Activated T-cell treated with anti-CD3 and anti-CD28 coated beads for 4 hours (primary cell): Measurements from ENCODE around the gene KANK4.
"Not testable (repeated sequence)": the region's sequence is repeated elsewhere in the genome, so short reads cannot be mapped to it uniquely, and the experiment has no call there.

ENCODE experiments used
- DNase-seq: peaks from one replicate; pipeline ENCODE4 v3.0.0-alpha.2; 2020

The KANK4 gene

DNA sequence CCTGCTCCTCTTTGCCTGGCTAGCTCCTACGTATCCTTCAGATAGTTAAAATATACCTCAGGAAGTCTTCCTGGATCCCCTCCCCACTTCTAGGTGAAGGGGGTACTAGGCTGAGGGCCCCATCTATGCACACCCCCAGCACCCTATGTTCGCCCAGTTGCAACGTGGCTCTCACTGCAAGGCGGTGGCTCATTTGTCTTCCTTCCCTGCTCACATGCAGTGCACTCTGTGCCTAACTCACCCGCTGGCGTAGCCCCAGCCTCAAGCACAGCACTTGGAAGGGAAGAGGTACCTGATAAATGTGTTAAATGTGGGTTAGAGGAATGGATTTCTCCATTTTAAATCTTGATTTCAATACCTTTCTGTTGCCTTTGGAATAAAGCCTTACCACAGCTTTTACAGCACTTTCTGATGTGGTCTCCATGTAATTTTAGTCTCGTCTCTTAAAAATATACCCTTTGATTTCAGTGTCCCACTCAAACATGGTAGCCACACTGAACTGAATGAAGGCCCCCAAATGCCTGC lies 85.2 kb downstream of the KANK4 start:
- no peak for DNase-seq

DNA sequence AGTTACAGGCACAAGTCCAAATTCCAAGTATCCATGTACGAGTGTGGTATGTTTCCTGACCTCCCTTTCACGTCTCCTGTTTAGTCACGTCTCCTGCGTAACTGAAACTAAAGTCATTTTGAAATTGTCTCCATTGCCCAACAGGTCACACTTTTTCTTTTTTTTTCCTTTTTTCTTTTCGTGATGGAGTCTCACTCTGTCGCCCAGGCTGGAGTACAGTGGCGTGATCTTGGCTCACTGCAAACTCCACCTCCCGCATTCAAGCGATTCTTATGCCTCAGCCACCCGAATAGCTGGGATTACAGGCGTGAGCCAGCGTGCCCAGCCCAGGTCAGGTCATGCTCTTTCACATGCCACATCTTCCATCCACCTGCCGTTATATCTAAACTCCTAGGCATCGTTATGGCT lies 86.4 kb downstream of the KANK4 start:
- no peak for DNase-seq

DNA sequence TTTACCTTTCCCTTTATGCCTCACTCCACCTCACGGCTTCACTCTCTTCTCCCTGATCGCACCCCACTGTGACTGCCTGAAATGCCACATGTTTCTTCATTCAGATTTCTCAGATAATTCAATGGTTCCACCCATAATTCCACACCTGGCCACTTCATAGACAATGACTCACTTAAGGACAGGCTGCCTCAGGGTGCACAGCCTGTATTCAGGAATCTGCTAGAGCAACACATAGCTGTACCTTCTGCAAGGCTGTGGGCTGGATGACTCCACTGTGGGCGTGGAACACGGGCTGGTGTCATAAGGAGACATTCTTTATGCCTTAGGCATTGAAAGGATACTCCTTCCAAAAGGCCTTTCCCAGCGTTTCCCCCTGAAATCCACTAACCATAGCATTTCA lies 88.5 kb downstream of the KANK4 start:
- no peak for DNase-seq

DNA sequence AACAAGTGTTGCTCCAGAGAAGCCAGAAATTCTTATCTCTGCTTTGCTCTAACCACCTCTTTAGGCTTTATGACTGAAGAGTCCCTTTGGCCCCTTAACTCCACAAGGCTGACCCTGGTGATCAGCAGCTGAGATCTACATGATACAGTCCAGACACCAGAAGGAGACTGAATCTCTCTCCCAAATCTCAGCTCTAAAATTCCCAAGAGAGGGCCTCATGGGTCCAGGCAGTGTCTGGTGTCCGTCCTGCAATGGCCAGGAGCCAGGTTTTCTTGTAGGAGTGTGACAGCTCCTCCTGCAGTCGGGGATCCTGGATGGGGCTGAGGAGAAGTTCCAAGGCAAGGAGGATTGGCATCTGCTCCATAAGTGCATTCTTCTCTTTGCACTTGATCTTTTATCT lies 89.3 kb downstream of the KANK4 start:
- DNase-seq, result no peak

DNA sequence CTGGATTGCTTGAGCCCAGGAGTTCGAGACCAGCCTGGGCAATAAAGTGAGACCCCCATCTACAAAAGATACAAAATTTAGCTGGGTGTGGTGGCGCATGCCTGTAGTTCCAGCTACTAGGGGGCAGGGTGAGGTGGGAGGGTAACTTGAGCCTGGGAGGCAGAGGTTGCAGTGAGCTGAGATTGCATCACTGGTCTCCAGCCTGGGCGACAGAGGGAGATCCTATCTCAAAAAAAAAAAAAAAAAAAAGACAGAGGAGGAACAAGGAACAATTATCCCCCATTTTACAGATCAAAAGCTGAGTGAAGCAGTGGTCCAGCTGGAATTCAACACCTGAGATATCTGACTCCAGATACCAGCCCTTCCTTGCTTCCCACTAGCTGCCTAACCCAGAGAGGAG lies 89.8 kb downstream of the KANK4 start:
- no peak for DNase-seq

DNA sequence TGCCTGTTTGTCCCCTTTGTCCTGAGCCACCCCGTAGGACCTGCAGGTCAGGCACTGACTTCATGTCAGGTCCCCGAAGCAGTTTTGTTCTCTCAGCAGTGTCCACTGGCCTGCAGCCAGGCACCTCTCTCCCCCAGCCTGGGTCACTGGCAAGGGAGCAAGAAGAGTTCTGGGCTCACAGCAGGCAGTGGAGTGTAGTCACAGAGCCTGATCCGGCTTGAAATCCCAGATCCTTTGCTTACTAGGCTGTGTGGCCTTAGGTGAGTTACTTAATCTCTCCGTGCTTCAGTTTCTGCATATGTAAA lies 90.4 kb downstream of the KANK4 start:
- no peak for DNase-seq

DNA sequence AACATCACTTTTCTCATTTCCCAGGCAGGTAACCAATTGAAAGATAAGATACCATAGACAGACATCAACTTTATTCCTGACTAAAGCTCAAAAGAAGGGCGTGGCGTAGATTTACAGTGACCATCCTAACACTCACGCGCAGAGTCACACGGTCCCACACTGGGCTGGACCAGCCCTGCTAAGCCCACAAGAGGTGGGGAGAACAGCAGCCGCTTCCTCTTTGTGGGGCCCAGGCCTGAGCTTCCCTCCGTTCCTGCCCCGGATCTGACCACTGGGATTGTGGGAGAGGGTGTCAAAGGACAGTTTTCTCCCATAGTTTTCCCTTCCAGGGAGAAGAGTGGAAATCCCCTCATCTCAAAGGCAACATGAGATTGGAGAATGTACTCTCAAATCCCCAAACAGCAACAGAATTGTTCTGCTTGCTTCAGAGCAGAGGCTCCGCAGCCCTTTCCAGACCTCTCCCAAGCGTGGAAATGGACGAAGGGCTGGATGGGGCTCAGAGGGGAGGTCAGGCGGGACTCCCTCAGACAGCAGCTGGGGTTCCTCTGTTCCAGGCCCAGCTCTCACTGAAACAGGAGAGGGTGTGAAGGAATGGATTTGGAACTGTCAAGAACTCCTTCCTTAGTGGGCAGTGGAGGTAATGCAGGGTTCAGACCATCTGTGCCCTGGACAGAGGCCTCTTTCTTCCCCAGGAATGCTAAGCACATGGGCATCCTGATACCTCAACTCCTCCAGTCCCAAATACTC lies 90.9 kb downstream of the KANK4 start:
- DNase-seq, result no peak

DNA sequence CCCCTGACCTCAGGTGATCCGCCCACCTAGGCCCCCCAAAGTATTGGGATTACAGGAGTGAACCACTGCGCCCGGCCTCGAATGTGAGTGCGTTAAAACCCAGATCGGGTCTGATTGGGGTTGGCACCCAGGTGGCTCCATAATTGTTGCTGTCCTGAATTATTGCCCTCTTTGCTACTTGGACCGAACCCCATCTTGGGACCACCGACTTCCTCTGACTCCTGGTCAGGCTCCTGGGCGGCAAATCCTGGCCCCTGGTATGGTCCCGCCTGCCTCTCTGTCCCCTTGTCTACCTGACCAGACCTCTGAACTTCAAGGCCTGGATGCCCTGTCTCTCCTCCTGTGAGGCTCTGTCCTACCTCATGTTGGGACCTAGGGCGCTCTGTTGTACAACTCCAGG lies 91.7 kb downstream of the KANK4 start:
- DNase-seq, result no peak

DNA sequence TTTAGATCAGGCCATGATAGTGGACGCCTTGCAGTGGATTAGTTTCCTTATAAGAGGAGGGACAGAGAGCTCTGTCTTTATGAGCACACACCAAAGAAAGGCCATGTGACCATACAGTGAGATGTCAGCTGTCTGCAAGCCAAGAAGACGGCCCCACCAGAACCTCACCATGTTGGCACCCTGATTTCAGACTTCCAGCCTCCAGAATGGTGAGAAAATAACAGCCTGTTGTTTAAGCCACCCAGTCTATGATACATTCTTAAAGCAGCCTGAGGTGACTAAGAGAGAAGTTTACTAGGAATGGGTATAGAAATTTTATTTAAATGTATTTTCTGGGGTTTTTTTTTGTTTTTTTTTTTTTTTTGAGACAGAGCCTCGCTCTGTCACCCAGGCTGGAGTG lies 95.1 kb downstream of the KANK4 start:
- no peak for DNase-seq

DNA sequence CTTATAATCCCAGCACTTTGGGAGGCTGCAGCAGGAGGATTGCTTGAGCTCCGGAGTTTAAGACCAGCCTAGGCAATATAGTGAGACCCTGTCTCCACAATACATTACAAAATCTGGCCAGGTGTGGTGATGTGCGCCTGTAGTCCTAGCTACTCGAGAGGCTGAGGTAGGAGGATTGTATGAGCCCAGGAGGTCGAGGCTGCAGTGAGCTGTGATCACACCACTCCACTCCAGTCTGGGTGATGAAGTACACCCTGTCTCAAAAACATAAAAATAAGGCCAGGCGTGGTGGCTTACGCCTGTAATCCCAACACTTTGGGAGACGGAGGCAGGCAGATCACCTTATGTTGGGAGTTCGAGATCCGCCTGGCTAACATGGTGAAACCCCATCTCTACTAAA lies 96.9 kb downstream of the KANK4 start:
- DNase-seq, result no peak

DNA sequence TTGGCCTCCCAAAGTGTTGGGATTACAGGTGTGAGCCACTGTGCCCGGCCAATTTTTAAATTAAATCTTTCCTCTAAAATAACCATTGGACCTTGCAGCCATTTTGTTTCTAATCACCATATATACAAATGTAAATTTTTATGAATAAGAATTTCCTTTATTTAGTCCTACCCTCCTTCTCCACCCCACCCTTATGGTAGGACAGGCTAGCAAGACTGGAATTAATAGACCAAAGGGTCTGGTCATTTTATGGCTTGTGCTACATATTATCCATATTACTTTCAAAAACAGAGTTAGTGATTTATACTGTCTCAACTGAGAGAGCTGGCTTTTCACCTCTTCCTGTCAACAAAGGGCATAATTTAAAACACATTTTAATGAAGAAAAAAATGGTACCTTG lies 98.1 kb downstream of the KANK4 start:
- no peak for DNase-seq

DNA sequence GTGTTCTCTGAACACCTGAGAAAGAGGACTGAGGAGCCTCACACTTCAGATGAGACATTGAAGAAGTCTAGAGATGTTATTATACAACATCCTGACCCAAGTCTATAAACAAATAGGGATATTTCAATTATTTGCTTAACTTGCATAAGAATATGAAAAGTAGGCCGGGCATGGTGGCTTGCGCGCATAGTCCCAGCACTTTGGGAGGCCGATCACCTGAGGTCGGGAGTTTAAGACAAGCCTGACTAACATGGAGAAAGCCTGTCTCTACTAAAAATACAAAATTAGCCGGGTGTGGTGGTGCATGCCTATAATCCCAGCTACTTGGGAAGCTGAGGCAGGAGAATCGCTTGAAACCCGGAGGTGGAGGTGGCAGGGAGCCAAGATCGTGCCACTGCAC lies 98.8 kb downstream of the KANK4 start:
- not testable (repeated sequence) for DNase-seq

DNA sequence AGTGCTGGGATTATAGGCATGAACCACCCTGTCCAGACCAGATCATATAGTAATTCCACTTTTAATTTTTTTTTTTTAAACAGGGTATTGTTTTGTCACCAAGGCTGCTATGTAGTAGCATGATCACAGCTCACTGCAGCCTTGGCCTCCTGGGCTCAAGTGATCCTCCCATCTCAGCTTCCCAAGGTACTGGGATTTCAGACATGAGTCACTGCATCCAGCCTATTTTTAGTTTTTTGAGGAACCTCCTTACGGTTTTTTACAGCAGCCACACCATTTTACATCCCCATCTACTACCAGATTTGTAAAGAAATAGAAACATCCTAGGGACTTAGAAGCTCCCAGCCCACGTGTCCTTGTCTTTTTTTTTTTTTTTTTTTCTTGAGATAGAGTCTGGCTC lies 100.6 kb downstream of the KANK4 start:
- DNase-seq, result no peak

DNA sequence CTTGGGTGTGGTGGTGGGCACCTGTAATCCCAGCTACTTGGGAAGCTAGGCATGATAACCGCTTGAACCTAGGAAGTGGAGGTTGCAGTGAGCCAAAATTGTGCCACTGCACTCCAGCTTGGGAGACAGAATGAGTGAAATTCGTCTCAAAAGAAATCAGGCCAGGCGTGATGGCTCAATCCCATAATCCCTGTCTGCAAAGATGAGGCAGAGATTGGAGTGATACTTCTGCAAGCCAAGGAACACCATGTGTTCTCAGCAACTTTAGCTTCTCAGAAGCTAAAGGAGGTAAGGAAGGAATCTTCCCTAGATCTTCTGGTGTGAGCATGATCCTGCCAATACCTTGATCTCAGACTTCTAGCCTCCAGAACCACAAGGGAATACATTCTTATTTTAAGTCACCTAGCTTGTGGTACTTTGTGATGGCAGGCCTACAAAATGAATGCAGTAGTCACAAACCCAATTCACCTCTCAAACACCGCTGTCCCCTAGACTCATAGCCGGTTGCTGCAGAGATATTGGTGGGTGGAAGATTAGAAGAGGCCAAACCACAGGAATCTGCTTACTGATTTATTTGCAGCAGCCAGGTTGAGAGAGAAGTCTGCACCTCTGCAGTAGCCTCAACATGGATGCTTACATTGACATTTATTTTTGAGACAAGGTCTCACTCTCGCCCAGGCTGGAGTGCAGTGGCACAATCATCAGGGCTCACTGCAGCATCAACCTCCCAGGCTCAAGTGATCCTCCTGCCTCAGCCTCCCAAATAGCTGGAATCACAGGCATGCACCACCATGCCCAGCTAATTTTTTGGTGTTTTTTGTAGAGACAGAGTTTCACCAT lies 105.9 kb downstream of the KANK4 start:
- no peak for DNase-seq

DNA sequence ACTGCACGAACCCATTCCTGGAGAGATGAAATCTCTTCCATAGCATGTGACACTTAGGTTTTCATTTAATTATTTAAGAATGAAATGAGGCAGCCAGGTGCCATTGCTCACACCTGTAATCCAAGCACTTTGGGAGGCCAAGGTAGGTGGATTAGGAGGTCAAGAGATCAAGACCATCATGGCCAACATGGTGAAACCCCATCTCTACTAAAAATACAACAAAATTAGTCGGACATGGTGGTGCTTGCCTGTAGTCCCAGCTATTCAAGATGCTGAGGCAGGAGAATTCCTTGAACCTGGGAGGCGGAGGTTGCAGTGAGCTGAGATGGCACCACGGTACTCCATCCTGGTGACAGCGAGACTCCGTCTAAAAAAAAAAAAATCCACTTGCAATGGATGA lies 106.8 kb downstream of the KANK4 start:
- DNase-seq, result no peak

DNA sequence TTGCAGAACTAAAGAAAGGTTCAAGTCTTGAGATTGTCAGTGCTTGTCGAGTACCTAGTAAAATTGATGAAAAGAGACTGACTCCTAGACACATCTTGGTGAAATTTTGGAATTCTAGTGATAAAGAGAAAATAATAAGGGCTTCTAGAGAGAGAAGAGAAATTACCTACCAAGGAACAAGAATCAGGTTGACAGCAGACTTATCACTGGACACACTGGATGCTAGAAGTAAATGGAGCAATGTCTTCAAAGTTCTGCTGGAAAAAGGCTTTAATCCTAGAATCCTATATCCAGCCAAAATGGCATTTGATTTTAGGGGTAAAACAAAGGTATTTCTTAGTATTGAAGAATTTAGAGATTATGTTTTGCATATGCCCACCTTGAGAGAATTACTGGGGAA lies 108.3 kb downstream of the KANK4 start:
- DNase-seq, result no peak

DNA sequence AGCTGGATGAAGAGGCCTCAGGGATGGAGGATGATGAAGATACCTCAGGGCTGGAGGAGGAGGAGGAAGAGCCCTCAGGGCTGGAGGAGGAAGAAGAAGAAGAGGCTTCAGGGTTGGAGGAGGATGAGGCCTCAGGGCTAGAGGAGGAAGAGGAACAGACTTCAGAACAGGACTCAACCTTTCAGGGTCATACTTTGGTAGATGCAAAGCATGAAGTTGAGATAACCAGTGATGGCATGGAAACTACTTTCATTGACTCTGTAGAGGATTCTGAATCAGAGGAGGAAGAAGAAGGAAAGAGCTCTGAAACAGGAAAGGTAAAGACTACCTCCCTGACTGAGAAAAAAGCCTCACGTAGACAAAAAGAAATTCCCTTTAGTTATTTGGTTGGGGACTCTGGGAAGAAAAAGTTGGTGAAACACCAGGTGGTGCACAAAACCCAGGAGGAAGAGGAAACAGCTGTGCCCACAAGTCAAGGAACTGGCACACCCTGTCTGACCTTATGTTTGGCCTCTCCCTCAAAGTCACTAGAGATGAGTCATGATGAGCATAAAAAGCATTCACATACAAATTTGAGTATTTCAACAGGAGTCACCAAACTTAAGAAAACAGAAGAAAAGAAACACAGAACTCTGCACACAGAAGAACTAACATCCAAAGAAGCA lies 109.2 kb downstream of the KANK4 start:
- no peak for DNase-seq

DNA sequence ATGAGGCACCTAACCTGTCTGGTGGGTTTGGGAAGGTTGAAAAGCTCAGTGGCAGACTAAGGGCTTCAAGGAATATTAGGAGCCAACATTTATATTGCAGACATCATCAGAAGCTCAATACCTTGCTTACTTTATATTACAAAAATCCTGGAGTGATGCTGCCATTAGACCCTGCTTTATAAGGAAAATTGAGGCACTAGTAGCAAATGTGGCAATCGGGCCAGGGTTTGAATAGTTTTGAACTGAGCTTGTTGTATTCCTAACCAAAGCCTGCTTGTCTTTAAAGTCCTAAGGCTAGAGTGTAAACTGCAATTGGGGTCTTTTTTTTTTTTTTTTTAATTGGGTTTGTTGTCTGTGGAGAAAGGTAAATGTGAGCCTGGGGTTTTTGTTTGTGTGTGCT lies 110.3 kb downstream of the KANK4 start:
- DNase-seq, result no peak

DNA sequence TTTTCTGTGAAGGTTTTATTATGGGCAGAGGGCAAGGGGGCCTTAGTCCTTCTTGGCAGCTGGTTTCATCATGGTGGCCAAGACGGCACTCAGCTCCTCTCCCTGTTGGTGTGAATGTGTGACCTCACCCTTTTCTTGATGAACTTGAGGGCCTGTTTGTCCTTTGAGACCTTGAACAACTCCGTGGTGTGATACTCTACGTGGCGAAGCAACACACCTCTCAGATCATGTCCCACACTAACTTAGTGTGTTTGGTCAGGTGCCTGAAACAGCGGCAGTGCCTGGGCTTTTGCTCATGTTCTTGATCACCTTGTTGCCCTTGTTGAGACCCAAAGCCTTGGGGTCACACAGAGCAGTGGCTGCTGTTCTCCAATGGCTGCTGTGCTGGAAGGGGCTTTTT lies 111.1 kb downstream of the KANK4 start:
- no peak for DNase-seq

DNA sequence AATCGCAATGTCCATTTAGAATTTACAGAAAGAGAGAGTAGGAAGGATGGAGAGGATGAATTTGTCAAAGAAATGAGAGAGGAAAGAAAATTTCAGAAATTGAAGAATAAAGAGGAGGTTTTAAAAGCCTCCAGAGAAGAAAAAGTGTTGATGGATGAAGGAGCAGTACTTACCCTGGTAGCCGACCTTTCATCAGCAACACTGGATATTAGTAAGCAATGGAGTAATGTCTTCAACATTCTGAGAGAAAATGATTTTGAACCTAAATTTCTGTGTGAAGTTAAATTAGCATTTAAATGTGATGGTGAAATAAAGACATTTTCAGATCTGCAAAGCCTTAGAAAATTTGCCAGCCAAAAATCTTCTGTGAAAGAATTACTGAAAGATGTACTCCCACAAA lies 112.0 kb downstream of the KANK4 start:
- DNase-seq, result no peak

DNA sequence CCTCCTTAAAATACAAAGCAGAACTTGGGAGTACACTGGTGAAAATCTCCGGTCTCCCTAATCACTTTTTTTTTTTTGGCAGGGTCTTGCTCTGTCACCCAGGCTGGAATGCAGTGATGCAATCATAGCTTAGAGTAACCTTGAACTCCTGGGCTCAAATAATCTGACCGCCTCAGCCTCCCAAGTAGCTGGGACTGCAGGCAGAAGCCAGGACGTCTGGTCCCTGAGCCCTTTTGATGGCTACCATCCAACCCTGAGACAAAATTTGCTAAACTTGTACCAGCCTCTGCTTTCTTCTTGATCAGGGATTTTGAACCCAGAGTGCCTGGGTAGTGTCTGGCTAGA lies 120.5 kb downstream of the KANK4 start:
- DNase-seq, result no peak

DNA sequence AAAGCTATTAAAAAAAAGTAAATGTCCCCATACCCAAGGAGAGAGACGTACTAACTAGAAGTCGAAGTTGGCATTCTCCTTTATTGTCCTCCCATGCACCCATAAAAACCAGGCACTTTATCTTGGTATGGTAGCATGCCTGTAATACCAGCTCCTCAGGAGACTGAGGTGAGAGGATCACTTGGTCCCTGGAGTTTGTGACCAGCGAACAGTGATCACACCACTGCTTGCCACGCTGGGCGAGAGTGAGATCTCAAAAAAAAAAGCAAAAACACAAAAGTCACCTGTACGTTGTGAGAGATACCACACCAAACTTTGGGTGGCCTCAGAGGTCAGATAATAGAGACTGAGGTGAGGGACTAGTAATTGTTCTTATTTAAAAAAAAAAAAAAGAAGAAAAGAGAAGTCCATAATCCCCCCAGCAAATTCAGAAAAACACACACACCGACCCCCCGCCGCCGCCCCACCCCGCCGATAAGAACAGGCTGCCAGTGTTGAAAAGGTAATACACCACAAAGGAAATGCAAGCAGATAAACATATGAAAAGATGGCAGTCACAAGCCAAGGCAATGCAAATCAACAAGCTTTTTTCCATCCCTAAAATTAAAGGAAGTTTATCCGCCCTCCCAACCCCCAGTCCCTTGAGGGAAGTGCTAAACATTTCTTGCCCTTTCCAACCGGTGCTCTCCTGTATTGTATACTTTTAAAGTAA lies 121.0 kb downstream of the KANK4 start:
- DNase-seq, result no peak

DNA sequence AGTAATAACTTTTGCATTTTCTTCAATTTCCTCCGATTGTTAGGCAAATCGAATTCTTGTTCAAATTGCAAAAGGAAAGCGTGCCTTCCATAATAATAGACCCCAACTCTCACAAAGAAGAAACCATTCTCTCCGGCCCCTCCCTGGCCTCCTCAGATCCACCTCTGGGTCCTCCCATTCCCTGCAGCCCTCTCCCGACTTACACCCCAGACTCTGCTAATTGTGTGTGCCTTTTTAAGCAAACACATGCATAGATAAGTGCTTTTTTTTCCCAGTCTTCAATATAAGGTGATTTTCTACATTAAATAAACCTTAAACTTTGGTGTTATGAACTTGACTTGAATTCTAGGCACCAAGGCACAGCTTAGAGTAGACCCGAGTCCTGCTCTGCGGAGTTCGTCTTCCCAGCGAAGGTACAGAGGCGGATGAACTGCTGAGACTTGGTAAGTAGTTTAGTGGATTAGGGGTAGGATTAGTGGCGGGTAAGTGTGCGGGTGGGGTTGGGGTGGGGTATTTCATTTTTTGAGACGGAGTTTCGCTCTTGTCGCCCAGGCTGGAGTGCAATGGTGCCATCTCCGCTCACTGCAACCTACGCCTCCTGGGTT lies 123.0 kb downstream of the KANK4 start:
- DNase-seq, result no peak
